Measurements from ENCODE around the gene CACNG4.

- no peak for TF ChIP-seq CTCF (IDR thresholded peaks at IDR 0.05)
- TF ChIP-seq POLR2A (IDR thresholded peaks at IDR 0.05) = no peak
These were observed 111.8 kb downstream of the CACNG4 start for GRCh38 chr17:67076290-67076689.

All from vagina (tissue), 2 donors.